GM18951 (cell line): ENCODE data around the gene HSPB1.
A peak's percentile ranks its signal among the peaks of the same experiment; 100 is the strongest.

Experiments
- POLR2A ChIP-seq: IDR thresholded peaks from 4 replicates; pipeline ENCODE4 v1.6.1; 2011; ENCODE audit warnings: mild to moderate bottlenecking; ENCODE audit not compliant: insufficient read length, insufficient read depth; ENCODE audit errors: extremely low read depth
- in situ Hi-C: fragments of 300-500 bp; cut with MboI; formaldehyde crosslinking; loops from one replicate; pipeline ENCODE4 v1.12.0; 2022; ENCODE audit warnings: low sequenced_read_pairs, mixed read lengths, inconsistent platforms; ENCODE audit not compliant: unreplicated experiment

The HSPB1 gene

GRCh38 chr7:76310102-76310957 is 7.9 kb downstream of the HSPB1 start:
- no peak for TF ChIP-seq POLR2A
- in situ Hi-C loops = loop anchor here (10.0 kb wide), 1 partner anchor 136 kb away; no protein-coding TSS in a partner anchor

- in situ Hi-C loops = loop anchor here (10.0 kb wide), 1 partner anchor 137 kb away; no protein-coding TSS in a partner anchor
Observed at GRCh38 chr7:76311838-76312237, 9.4 kb downstream of the HSPB1 start.

GRCh38 chr7:76314042-76314721 is 11.7 kb downstream of the HSPB1 start:
- in situ Hi-C loops = loop anchor here (10.0 kb wide), 1 partner anchor 139 kb away; no protein-coding TSS in a partner anchor

GRCh38 chr7:76314740-76315139 is 12.3 kb downstream of the HSPB1 start:
- in situ Hi-C loops = loop anchor here (10.0 kb wide), 1 partner anchor 140 kb away; no protein-coding TSS in a partner anchor

More at GRCh38 chr7:76314042-76314721, 11.7 kb downstream of the HSPB1 start:
- no peak for TF ChIP-seq POLR2A

GRCh38 chr7:76315364-76315763 is 12.9 kb downstream of the HSPB1 start:
- TF ChIP-seq POLR2A = no peak
- in situ Hi-C loops = loop anchor here (10.0 kb wide), 1 partner anchor 141 kb away; no protein-coding TSS in a partner anchor

GRCh38 chr7:76316984-76317781 is 14.7 kb downstream of the HSPB1 start:
- in situ Hi-C loops = loop anchor here (10.0 kb wide), 1 partner anchor 142 kb away; no protein-coding TSS in a partner anchor
- TF ChIP-seq POLR2A = no peak

- in situ Hi-C loops = loop anchor here (10.0 kb wide), 1 partner anchor 143 kb away; no protein-coding TSS in a partner anchor
- peak; percentile 83 for TF ChIP-seq POLR2A
Observed at GRCh38 chr7:76317782-76318487, 15.5 kb downstream of the HSPB1 start.

GRCh38 chr7:76318488-76319353 is 16.2 kb downstream of the HSPB1 start:
- TF ChIP-seq POLR2A = no peak
- in situ Hi-C loops = loop anchor here (10.0 kb wide), 1 partner anchor 144 kb away; no protein-coding TSS in a partner anchor

GRCh38 chr7:76325092-76325491 is 22.6 kb downstream of the HSPB1 start:
- TF ChIP-seq POLR2A = no peak
- in situ Hi-C loops = no loop called here

GRCh38 chr7:76325811-76326210 is 23.3 kb downstream of the HSPB1 start:
- no peak for TF ChIP-seq POLR2A
- in situ Hi-C loops = no loop called here

- in situ Hi-C loops = no loop called here
- TF ChIP-seq POLR2A = no peak
Observed at GRCh38 chr7:76326646-76327233, 24.3 kb downstream of the HSPB1 start.
